Measurements from ENCODE around the gene NAALADL1. TPM values are rescaled to one million over a fixed set of nuclear protein-coding genes. Genes with fewer than 3 reads are reported as not detected.
A peak's percentile ranks its signal among the peaks of the same experiment; 100 is the strongest.

Gene NAALADL1
- total and polyA plus RNA-seq, 9 of the 15 experiments (the other 6 are each of a cell fraction or from before 2014, with no cell fraction given): 0.06 to 0.72 (median 0.22) TPM; not detected in 4

DNA sequence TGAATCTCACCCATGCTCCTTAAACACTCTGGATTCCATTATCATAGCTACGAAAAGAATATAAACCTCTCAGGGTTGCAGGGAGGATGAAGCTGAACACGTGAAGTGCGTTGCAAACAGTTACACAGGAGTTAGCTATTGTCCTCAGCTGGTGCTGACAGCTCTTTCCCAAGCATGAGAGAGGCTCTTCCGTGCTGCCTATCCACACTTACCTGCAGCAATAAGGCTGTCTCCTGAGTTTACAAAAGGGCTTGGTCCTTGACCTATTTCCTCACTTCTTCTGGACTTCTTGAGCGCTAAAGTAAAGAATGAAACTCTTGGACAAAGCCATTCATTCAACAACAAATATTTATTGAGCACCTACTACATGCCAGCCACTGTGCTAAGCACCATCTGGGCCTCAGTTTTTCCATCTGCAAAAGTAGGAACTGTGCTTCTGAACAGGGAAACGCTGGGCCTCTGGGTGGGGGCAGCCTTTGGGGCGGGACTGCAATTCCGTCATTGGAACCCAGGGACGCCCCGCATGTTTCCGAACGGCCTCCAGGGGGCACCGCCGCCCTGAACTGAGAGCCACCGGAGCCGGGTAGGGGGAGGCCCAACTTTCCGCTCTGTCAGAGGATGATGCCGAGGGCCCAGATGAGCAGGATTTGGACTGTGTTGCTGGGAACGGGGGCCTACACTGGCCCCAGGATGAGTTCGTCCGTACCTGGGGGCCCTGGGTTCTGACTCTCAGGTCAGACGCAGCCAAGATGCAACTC, 45.0 kb downstream of the NAALADL1 start (continued):
- TF ChIP-seq DPF2 (IDR thresholded peaks at IDR 0.05): peak; percentile 73
- TF ChIP-seq TAF1 (IDR thresholded peaks at IDR 0.05; ENCODE audit: control insufficient read depth, extremely low read depth, insufficient read depth, low read length, severe bottlenecking): peak; percentile 34
- TF ChIP-seq ARID2 (IDR thresholded peaks at IDR 0.05): no peak
- TF ChIP-seq CBX5 (IDR thresholded peaks at IDR 0.05; ENCODE audit: borderline replicate concordance, low read depth): 0 out of 2 replicates have a peak, but pooled peaks have one; percentile 5
- TF ChIP-seq ZNF3 (CRISPR knock-in tag; IDR thresholded peaks at IDR 0.05): no peak
- no peak; the same call in 1 of the 2 replicates for TF ChIP-seq ESRRA (IDR thresholded peaks at IDR 0.05; ENCODE audit: borderline replicate concordance, low read depth)
- TF ChIP-seq, protein P1, sequence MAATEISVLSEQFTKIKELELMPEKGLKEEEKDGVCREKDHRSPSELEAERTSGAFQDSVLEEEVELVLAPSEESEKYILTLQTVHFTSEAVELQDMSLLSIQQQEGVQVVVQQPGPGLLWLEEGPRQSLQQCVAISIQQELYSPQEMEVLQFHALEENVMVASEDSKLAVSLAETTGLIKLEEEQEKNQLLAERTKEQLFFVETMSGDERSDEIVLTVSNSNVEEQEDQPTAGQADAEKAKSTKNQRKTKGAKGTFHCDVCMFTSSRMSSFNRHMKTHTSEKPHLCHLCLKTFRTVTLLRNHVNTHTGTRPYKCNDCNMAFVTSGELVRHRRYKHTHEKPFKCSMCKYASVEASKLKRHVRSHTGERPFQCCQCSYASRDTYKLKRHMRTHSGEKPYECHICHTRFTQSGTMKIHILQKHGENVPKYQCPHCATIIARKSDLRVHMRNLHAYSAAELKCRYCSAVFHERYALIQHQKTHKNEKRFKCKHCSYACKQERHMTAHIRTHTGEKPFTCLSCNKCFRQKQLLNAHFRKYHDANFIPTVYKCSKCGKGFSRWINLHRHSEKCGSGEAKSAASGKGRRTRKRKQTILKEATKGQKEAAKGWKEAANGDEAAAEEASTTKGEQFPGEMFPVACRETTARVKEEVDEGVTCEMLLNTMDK (IDR thresholded peaks at IDR 0.05; ENCODE audit: borderline replicate concordance, insufficient read depth, low read depth, low read length, poor library complexity, severe bottlenecking): peak; percentile 41
- no peak for TF ChIP-seq BRCA1 (IDR thresholded peaks at IDR 0.05)
- no peak for TF ChIP-seq BRCA1 (CRISPR knock-in tag; IDR thresholded peaks at IDR 0.05)
- TF ChIP-seq ZNF354B (CRISPR knock-in tag; IDR thresholded peaks at IDR 0.05): no peak
- TF ChIP-seq MIER1 (IDR thresholded peaks at IDR 0.05; ENCODE audit: low read depth): peak; percentile 70; the same call in 1 of the 2 replicates
- no peak; a peak in 1 of 4 replicates for TF ChIP-seq SRF (CRISPR knock-in tag; IDR thresholded peaks at IDR 0.05)
- TF ChIP-seq, protein P2, sequence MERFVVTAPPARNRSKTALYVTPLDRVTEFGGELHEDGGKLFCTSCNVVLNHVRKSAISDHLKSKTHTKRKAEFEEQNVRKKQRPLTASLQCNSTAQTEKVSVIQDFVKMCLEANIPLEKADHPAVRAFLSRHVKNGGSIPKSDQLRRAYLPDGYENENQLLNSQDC (CRISPR knock-in tag; IDR thresholded peaks at IDR 0.05): no peak
- TF ChIP-seq POLR2B (IDR thresholded peaks at IDR 0.05; ENCODE audit: low read depth, partially characterized antibody): peak; percentile 45
- no peak for TF ChIP-seq CBFA2T3 (IDR thresholded peaks at IDR 0.05)
- TF ChIP-seq MAFK (IDR thresholded peaks at IDR 0.05; ENCODE audit: low read length): no peak
- TF ChIP-seq FOXA1 (IDR thresholded peaks at IDR 0.05; ENCODE audit: borderline replicate concordance): no peak
- TF ChIP-seq SIX5 (IDR thresholded peaks at IDR 0.05; ENCODE audit: borderline replicate concordance in 1 of 2, insufficient read depth in 1 of 2, low read depth in 1 of 2, low read length in 2 of 2): no peak
- TF ChIP-seq, protein P3, sequence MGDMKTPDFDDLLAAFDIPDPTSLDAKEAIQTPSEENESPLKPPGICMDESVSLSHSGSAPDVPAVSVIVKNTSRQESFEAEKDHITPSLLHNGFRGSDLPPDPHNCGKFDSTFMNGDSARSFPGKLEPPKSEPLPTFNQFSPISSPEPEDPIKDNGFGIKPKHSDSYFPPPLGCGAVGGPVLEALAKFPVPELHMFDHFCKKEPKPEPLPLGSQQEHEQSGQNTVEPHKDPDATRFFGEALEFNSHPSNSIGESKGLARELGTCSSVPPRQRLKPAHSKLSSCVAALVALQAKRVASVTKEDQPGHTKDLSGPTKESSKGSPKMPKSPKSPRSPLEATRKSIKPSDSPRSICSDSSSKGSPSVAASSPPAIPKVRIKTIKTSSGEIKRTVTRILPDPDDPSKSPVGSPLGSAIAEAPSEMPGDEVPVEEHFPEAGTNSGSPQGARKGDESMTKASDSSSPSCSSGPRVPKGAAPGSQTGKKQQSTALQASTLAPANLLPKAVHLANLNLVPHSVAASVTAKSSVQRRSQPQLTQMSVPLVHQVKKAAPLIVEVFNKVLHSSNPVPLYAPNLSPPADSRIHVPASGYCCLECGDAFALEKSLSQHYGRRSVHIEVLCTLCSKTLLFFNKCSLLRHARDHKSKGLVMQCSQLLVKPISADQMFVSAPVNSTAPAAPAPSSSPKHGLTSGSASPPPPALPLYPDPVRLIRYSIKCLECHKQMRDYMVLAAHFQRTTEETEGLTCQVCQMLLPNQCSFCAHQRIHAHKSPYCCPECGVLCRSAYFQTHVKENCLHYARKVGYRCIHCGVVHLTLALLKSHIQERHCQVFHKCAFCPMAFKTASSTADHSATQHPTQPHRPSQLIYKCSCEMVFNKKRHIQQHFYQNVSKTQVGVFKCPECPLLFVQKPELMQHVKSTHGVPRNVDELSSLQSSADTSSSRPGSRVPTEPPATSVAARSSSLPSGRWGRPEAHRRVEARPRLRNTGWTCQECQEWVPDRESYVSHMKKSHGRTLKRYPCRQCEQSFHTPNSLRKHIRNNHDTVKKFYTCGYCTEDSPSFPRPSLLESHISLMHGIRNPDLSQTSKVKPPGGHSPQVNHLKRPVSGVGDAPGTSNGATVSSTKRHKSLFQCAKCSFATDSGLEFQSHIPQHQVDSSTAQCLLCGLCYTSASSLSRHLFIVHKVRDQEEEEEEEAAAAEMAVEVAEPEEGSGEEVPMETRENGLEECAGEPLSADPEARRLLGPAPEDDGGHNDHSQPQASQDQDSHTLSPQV (IDR thresholded peaks at IDR 0.05): no peak
- 0 out of 4 replicates have a peak, but pooled peaks of 1 of the 2 experiments have one; percentile 9 for TF ChIP-seq NONO (IDR thresholded peaks at IDR 0.05; ENCODE audit: low read depth in 2 of 2, low read length in 1 of 2)
- peak; percentile 72 for TF ChIP-seq SMARCE1 (IDR thresholded peaks at IDR 0.05)
- no peak; a peak in 2 of 4 replicates for TF ChIP-seq KDM1A (IDR thresholded peaks at IDR 0.05)
- TF ChIP-seq ZNF766 (CRISPR knock-in tag; conservative IDR thresholded peaks at IDR 0.05): no peak

Data from K562 (cell line).